Activated T-cell treated with anti-CD3 and anti-CD28 coated beads, Interleukin-2, amount 50 U/mL, for 1 hour (primary cell): ENCODE measurements around the gene KDM5A.
"Not testable (repeated sequence)": the region's sequence is repeated elsewhere in the genome, so short reads cannot be mapped to it uniquely, and the experiment has no call there.

ENCODE experiments used
- DNase-seq: peaks from one replicate; pipeline ENCODE4 v3.0.0-alpha.2; 2020

KDM5A gene

DNA sequence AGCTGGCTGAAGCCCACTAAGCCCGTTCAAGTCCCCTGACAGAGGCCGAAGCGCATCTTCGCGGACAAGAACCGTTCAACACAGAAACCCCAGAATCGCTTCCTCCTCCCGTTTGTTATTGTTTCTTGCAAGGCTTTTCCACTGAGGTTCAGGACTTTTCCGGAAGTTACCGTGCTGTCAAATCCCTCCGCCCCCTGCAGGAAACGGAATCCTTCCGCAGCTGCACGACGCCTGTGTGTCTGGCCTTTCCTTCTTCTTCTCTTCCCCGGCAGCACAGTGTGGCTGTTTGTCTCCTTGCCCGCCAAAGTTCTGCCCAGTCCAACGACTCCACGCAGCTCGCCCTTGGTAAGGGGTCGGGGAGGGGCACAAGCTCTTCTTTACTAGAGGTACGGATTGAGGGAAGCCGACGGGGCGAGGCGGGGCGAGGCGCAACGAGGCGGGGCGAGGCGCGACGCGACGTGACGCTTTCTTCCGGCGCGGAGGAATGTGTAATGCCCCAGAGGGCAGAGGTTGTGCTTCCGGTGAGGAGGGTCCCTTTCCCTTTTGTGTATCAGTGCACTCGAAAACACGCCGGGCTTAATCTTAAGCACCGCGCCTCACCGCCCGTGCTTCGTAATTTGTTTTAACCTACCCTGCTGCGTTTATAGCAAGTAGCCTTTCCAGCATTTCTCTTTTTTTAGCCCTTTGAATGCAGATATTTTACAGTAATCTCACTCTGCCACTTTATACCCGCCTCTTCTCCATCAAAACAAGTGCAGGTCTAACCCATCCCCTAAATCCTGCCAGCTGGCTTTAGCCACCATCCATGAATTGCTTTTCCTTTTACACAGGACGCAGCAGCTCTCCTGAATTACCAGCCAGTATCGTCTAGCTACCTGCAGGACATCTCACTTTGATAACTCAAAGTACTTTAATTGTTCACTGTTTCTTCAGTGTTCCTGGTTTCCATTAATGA lies at the start of gene KDM5A:
TSS of gene KDM5A (minus strand) at position 179 of the 955 bp plus-strand sequence. CDS start 229 bp downstream, outside the sequence.
- peak; percentile 94 for DNase-seq

DNA sequence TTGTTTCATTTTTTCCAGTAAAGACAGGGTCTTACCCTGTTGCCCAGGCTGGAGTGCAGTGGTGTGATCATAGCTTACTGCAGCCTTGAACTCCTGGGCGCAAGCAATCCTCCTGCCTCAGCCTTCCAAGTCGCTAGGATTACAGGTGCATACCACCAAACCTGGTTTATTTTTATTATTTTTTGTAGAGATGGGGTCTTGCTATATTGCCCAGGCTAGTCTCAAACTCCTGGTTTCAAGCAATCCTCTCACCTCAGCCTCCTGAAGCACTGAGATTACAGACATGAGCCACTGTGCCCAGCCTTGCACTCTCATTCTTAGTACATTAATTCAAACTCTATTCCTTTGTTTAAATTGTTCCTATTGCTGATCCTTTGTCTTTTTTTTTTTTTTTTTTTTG lies 46.6 kb upstream of the KDM5A start:
- DNase-seq, result not testable (repeated sequence)

DNA sequence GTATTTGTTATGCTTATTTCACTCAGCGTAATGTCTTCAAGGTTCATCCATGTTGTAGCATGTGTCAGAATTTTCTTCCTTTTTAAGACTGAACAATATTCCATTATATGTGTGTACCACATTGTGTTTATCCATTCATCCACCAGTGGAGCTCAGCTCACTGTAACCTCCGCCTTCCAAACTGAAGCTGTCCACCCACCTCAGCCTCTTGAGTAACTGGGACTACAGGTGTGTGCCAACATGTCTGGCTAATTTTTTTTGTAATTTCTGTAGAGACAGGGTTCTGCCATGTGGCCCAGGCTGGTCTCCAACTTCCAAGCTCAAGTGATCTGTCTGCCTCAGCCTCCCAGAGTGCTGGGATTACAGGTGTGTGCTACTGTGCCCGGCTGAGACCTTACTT lies 33.4 kb upstream of the KDM5A start:
- DNase-seq, result no peak

DNA sequence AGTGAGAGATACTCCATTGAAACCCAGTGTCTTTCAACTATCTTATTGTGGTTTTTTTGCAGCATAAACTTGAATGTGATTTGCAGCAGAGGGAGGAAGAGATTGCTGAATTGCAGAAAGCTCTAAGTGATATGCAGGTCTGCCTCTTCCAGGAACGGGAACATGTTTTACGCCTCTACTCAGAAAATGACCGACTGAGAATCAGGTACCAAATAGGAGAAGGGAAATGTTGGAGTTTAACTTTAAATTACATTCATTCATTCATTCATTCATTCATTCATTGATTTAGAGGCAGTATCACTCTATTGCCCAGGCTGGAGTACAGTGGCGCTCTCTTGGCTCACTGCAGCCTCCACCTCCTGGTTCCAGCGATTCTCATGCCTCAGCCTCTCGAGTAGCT lies 29.3 kb upstream of the KDM5A start:
- no peak for DNase-seq

DNA sequence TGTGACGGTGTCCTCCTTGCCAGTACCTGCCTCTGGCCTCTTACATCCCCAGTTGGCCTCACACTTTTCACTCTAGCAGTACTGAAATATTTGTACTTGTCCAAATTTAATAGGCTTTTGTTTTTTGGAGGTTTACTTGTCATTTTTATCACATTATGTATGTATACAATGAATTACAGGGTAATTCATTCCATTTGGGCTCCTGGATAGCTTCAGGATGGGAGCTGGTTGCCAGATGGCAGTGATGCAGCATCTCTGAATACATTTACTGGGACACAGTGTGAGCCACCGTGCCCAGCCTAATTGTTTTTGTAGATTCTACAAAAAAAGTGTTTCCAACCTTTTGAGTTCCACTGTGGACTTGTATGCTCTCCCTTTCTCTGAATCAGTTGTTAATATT lies 25.7 kb upstream of the KDM5A start:
- no peak for DNase-seq

DNA sequence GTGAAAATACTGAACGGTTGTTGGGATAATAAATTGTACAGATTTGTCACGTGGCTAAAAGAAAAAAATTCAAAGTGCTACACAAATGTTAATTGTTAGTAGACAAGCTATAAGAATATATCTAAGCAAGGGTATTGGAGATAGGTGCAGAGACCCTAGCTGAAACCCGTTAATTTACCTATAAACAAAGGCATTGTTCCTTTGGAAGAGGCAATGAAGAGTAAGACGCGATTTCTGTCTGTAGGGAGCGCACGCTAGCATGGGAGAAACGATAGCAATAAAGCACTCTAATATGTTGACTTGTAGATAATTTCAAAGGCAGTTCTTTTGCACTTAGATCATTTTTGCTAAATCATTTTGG lies 12.9 kb upstream of the KDM5A start:
- no peak for DNase-seq

DNA sequence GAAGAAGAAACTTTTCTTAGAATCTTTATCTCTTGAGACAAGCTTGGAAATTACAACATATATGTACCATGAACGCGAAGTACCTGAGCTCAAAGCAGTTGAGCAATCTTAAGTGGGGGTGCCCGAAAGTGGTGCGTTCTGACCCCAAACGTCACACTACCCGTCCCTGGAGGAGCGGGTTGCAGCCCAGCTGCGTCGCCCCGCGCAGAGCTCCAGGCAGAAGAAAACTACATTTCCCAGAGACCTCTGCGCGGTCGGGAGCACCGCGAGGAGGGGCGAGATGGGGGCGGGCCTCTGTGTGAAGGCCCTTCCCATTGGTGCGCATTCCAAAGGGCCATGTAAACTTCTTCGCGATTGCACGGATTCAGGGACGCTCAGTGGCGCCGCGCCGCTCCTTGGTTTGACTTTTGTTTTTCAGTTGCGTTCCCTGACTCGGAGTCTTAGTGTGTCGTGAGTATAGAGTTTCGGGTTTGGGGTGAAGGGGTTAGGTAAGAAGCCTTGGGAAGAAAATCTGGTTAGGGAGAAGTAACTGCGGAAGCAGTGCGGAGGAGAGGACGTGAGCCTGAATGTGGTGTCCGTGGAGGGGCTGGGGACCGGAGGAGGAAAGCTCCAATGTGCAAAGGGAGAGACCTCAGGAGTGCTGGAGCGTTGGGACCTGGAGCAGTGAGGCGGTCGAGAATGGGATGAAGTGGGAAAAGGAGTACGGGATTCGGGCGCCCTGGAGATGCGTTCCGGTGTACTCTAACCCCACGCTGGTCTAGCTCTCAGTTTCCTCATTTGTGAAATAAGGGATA lies 12.3 kb upstream of the KDM5A start, which contains the start of gene CCDC77:
TSS of gene CCDC77 (plus strand) at position 410 of the 794 bp plus-strand sequence. CDS start 7,740 bp downstream, outside the sequence.
- peak; percentile 97 for DNase-seq

DNA sequence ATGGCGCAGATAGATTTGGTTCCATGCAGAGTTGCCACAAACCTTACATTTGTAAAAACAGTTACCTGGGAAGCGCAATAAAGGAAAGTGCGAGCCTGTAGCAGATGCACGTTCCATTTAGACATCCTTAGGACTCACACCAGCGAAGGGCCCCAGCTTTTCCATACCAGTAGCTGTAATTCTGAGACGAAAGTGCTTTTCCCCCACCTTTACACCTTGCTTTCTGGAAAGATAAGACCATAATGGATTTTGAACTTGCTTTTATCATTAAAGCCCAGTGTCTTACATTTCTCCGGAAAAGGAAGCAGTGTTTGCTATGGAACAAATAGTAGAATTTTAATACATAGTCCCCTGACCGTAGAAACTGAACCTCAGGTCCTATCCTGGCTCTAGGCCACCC lies 11.7 kb upstream of the KDM5A start:
- DNase-seq, result no peak

DNA sequence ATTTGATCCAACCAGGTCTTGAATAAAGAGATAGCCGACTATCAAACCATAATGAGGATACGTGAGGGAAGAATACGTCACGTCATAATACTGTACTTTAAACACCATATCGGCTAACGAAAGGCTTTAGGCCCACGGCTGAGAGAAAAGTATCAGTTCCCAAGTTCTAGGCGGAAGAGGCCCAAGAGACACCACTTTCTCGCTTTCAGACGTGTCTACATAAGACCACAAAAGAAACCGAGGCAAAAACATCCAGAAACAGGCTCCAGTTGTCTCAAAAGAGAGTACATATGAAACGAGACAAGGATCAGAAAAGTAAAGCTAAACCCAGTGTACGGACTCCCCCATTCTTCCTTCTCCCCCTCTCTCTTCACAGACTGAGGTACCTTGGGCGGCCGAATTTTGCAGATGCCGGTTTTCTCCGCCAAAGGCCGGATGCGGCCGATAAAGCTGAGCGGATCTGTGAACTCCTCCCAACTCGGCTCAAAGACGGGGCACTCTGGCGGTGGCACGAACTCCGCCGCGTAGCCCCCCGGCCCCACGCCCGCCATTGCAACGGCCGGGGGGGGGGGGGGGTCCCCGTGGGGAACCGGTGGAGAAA lies 479 bp downstream of the KDM5A start:
- no peak for DNase-seq

DNA sequence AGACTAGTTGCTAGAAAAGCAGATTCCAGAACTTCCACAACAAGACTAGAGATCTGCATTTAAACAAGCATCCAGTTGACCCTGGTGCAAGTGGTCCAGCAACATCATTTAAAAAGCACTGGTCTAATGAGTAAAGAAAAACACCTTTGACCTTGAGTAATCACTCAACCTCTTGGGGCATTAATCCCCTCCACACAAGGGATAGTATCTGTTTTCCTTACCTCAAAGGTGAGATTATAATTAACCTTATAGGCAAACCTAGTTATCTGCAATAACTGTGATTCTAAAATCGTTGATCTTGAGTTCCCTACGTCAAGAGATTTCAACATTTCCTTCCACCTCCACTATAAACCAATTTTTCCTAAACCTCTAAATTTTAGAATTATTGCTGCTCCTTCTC lies 1.1 kb downstream of the KDM5A start:
- no peak for DNase-seq

DNA sequence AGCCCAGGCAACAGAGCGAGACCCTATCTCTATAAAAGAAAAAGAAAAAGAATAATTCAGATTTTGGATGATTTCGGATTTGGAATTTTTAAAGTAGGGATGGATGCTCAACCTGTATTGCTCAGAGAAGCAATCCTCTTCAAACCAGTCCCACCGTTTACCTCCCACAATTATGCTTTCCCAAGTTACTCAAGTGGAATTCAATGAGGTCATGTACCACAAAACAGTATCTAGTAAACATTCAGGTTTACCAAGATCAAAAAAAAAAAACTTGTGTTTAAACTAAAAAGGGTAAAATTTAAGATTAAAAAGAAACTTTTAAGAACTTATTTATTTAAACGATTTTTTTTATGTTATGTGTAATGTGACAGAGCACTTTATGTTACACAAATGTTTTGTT lies 2.5 kb downstream of the KDM5A start:
- DNase-seq, result no peak

DNA sequence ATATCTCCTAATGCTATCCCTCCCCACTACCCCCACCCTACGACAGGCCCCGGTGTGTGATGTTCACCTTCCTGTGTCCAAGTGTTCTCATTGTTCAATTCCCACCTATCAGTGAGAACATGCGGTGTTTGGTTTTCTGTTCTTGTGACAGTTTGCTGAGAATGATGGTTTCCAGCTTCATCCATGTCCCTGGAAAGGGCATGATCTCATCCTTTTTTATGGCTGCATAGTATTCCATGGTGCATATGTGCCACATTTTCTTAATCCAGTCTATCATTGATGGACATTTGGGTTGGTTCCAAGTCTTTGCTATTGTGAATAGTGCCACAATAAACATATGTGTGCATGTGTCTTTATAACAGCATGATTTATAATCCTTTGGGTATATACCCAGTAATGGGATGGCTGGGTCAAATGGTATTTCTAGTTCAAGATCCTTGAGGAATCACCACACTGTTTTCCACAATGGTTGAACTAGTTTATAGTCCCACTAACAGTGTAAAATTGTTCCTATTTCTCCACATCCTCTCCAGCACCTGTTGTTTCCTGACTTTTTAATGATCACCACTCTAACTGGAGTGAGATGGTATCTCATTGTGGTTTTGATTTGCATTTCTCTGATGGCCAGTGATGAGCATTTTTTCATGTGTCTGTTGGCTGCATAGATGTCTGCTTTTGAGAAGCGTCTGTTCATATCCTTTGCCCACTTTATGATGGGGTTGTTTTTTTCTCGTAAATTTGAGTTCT lies 18.2 kb downstream of the KDM5A start:
- DNase-seq, result not testable (repeated sequence)

DNA sequence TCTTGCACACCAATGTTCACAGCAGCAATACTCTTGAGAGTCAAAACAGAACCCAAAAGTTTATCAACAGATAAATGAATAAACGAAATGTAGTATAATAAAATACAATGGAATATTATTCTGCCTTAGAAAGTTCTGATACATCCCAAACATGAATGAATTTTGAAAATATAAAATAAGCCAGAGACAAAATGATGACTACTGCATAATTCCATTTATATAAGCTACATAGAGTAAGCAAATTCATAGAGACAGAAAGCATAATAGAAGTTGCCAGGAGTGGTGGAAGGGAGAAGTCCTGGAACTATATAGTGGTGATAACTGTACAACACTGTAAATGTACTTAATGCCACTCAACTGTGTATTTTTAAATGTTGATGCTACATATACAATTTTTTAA lies 21.1 kb downstream of the KDM5A start:
- DNase-seq, result no peak

DNA sequence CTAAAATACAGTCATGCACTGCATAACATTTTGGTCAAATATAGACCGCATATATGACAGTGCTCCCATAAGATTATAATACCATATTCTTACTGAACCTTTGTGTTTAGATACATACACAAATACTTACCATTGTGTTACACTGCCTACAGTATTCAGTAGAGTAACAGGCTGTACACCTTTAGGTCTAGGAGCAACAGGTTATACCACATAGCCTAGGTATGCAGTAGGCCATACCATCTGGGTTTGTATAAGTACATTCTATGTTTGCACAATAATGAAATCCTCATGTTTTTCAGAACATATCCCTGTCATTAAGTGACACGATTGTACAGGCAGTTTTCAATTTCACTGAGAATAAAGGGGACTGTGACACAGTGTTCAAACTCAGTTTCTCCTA lies 22.3 kb downstream of the KDM5A start:
- DNase-seq, result no peak

DNA sequence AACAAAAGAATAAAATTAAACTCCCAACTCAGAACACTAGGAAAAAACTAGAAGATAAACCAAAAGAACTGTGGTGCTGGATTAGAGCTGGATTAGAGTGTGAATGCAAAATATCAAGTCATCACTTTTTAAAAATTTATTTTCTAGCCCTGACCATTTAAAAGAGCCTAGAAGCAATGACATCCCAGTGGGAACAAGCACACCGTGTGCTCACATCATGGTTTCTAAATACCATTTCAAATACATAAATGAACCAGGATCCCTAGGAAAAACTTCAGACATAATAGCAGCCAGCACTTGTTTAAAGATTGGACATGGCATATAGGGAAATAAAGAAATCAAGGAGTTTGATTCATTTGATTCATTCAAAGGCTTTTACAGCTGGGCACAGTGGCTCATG lies 30.0 kb downstream of the KDM5A start:
- no peak for DNase-seq

DNA sequence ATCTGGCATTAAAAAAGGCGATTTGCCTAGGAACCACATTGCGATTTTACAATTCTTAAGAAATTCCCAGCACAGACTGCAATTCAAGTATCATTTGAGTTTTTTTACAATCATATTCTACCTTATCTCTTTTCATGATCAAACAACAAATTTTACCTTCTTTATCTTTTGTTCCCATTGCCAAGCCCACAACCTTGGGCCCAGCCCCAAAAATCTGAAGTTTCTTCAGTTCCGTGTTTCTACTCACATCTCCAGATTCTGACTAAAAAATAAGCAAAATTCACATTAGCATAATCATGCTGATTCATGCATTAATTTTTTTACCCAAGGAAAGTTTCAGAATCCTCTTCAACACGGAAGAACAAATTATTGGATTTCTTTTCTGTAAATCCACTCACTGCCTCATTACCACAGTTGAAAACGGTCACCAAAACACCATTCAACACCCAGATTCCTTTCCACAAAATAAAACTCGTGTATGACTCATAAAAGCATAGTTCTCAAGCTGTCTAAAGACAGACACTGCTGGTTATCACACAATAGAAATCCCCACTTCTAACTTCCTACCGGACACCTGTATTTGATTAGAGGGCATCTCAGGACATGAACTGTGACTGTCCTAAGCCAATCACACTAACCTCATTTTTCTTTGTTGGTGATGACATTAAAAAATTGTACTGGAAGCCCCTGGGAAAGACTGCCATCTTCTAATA lies 32.7 kb downstream of the KDM5A start:
- DNase-seq, result no peak

DNA sequence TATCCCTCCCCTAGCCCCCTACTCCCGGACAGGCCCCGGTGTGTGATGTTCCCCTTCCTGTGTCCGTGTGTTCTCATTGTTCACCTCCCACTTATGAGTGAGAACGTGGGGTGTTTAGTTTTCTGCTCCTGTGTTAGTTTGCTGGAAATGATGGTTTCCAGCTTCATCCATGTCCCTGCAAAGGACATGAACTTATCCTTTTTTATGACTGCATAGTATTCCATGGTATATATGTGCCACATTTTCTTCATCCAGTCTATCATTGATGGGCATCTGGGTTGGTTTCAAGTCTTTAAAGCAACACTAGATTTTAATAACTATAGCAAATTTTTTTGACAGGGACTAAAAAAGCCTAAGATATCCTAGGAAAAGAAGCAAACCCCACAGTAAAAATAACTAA lies 37.9 kb downstream of the KDM5A start:
- not testable (repeated sequence) for DNase-seq

DNA sequence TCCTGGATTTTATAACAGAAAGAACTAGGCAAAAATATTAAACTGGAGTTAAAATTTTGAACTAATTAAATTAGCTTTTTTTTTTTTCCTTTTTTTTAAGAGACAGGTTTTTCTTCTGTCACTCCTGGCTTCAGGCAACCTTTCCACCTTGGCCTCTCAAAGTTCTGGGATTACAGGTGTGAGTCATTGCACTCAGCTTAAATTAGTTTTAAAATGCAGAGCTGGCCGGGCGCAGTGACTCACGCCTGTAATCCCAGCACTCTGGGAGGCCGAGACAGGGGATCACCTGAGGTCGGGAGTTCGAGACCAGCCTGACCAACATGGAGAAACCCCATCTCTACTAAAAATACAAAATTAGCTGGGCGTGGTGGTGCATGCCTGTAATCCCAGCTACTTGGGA lies 39.5 kb downstream of the KDM5A start:
- not testable (repeated sequence) for DNase-seq

DNA sequence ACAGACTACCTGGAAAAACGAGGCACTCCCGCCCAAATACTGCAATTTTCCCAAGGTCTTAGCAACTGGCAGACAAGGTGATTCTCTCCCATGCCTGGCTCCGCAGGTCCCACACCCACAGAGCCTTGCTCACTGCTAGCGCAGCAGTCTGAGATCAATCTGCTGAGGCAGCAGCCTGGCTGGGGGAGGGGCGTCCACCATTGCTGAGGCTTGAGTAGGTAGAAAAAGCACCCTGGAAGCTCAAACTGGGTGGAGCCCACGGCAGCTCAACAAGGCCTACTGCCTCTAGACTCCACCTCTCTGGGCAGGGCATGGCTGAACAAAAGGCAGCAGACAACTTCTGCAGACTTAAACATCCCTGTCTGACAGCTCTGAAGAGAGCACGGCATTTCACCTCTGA lies 46.1 kb downstream of the KDM5A start:
- not testable (repeated sequence) for DNase-seq

DNA sequence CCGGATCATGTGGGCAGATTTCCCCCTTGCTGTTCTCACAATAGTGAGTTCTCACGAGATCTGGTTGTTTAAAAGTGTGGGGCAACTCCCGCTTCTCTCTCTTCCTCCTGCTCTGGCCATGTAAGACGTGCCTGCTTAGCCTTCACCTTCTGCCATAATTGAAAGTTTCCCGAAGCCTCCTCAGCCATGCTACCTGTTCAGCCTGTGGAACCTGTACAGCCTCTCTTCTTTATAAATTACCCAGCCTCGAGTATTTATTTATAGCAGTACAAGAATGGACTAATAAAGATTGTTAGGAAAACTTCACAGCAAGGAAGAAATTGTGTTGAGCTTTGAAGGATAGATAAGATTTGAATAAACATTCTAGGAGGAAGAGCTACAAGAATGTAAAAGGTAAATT lies 52.1 kb downstream of the KDM5A start:
- DNase-seq, result no peak

DNA sequence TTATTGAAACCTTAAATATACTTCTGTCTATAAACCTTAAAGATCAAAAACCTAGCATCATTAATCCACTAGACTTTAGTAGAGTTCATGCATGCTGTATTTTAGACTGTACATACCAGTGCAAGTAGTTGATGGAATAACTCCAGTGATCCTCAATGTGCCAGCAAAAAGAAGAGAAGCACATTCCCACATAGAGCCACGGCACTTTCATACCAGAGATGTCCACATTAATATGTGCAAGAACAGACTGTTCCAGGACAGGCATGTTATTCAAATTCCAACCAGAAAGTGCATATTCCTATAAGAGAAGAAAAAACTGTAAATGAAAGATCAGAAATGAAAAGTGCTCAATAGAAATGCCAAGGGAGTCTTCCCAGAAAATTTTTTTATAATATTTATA lies 55.0 kb downstream of the KDM5A start:
- no peak for DNase-seq

DNA sequence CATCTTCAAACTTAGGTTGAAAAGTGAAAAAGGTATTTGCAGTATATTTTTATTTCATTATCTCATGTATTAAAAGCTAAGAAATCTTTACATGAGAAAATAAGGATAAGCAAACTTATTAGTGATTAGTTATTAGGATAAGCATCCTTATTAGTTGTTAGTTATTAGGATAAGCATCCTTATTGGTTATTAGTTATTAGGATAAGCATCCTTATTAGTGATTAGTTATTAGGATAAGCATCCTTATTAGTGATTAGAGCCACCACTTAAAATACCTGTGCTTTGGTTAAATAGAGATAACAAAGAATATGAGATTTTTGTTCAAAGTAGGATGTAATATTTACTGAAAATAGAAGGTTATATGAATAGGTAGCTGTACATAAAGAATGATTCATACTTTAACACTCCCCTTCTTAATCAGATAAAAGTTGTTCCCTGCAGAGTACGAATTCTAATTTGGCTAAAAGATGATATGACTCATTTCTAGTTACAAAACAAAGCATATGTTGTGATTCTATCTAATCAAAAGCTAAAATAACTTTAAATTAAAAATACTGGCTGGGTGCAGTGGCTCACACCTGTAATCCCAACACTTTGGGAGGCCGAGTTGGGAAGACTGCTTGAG lies 56.4 kb downstream of the KDM5A start:
- no peak for DNase-seq
